Activated CD8-positive, alpha-beta memory T cell treated with anti-CD3 and anti-CD28 coated beads, Interleukin-2, amount 50 U/mL, for 24 hours (primary cell): ENCODE results near the gene TRAK1.
"Not testable (repeated sequence)": the region's sequence is repeated elsewhere in the genome, so short reads cannot be mapped to it uniquely, and the experiment has no call there.

Experiments used
- DNase-seq: peaks from one replicate; pipeline ENCODE4 v3.0.0-alpha.2; 2020; ENCODE audit errors: extremely low read depth

TRAK1 gene

GRCh38 chr3:42098171-42098570 is 7.0 kb downstream of the TRAK1 start:
- no peak for DNase-seq

- DNase-seq, result no peak
Measured at GRCh38 chr3:42099020-42099765, 8.0 kb downstream of the TRAK1 start.

- no peak for DNase-seq
Measured at GRCh38 chr3:42101048-42101447, 9.9 kb downstream of the TRAK1 start.

- no peak for DNase-seq
Measured at GRCh38 chr3:42101481-42101880, 10.3 kb downstream of the TRAK1 start.

DNA sequence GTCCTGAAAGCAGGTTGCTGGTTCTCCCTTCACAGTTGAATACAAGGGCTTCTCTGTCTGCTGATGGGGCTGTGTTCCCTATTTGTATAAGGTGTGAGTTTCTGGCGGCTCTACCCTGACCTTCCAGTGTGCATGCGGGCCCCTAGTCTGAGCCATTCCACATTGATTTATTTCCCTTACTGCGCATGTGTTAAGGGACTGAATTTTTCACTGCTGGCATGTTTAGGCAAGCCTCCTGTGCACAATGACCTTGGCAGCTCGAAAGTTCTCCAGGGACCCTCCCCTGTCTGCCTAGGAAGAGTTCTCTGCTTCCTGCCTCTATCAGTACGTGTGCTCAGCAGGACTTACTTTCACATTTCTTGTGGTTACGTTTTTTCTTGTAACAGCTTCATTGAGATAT is 11.4 kb downstream of the TRAK1 start:
- DNase-seq, result no peak

GRCh38 chr3:42103921-42104665 is 12.9 kb downstream of the TRAK1 start:
- DNase-seq, result not testable (repeated sequence)

GRCh38 chr3:42105994-42106393 is 14.8 kb downstream of the TRAK1 start:
- not testable (repeated sequence) for DNase-seq

DNA sequence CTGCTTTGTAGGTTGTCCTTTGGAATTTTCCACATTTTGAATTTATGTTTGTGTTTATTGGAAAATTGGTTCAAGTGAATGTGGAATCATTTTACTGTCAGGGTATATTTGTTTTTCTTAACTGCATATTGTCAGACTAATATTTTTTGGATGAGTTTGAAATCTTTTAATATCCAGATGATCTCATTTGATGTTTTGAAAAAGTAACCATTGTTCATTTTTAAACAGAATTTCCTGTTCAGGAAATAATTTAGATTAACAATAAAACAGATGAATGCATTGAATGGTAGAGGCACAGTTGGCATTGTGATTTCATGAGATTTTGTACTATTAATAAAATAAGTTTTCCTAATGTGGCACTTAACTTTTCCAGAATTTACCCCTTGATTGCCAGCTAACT is 15.5 kb downstream of the TRAK1 start:
- DNase-seq, result no peak

GRCh38 chr3:42110631-42111030 is 19.5 kb downstream of the TRAK1 start:
- DNase-seq, result no peak

- DNase-seq, result no peak
Measured at GRCh38 chr3:42114130-42114725, 23.1 kb downstream of the TRAK1 start.

GRCh38 chr3:42115215-42115614 is 24.1 kb downstream of the TRAK1 start:
- DNase-seq, result no peak

DNA sequence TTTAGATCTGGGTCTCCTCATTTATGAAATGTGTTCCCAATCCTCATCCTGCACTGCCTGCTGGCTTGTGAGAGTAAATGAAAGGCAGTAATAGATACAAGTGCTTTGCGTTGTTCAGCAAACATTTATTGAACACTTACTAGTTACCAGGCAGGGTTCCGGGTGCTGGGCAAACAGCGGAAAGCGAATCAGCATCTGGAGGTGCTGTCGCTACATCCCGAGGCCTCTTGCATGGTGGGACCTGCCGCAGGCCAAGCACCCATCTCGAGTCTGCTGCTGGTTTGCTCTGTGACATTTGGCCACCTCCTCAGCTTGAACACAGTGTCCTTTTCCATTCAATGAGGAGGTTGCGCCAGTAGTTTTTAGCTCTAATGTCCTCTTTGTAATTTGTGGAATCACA is 24.8 kb downstream of the TRAK1 start:
- no peak for DNase-seq

- no peak for DNase-seq
Measured at GRCh38 chr3:42116466-42116865, 25.3 kb downstream of the TRAK1 start.

GRCh38 chr3:42117175-42118008 is 26.2 kb downstream of the TRAK1 start:
- no peak for DNase-seq

- DNase-seq, result no peak
Measured at GRCh38 chr3:42118762-42119361, 27.7 kb downstream of the TRAK1 start.

- no peak for DNase-seq
Measured at GRCh38 chr3:42119561-42120355, 28.6 kb downstream of the TRAK1 start.

DNA sequence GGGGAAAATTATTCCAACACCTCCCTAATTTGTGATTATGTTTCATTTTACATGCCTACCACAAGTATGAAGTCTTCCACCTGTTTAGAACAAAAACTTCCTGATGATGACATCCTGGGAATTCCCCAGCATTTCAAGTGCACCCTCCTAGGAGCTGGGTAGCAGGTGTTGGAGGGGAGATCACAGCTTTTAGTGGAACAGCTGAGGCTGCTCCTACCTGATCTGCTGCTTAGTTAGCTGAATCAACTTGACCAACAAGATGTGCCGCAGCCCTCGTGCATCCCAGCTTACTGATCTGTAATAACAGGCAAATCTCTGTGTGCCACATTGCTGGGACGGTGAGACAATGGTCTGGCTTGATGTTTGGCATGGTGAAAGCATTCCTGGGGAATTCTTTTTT is 29.7 kb downstream of the TRAK1 start:
- no peak for DNase-seq

DNA sequence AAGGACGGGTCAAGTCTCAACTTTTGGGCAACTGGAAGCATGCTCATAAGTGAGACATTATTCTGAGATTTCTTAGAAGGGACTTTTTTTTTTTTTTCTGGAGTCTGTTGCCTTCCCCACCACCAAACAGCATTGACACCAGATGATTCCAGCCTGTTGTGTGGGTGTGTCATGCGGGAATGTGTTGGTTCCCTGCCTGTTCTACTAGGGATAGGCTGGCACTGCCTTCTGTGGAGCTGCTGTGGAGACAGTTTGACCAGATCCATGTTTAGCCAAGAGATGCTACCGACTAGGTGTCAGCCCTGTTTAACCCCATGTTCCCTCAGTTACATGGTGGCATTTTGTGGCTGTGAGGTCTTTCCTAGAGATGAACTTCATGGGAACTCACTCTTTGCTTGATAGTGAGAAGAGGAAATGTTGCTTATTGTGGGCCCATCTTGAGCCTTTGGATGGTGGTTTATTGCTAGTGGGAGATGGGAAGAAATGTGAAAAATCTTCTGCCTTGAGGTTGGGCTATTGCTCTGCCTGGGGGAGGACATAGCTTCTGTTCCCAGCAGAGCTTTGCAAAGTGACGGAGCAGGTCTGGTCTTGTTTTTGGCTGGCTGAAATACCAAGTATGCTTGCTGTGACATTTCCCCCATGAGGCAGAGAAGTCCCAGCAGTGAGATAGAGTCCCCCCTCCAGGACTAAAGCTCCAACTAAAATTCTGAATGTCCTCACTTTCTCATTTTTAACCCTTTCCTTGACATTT is 31.3 kb downstream of the TRAK1 start:
- DNase-seq, result no peak

GRCh38 chr3:42123012-42123581 is 31.9 kb downstream of the TRAK1 start:
- no peak for DNase-seq
